NCI-H446 (cell line): Measurements from ENCODE around the gene UQCRC2.
"Not testable (repeated sequence)": the region's sequence is repeated elsewhere in the genome, so short reads cannot be mapped to it uniquely, and the experiment has no call there.

Source experiments
- DNase-seq, 2 experiments: peaks; one replicate each; lab custom pipeline; 2025; lab: John Stamatoyannopoulos, UW

UQCRC2 gene

GRCh38 chr16:21952793-21953540 is at the start of gene UQCRC2:
UQCRC2 (plus strand) TSS chr16:21953361; CDS start chr16:21953424, 63 bp downstream.
- peak; percentile 91 to 95 for DNase-seq

GRCh38 chr16:21932650-21933049 is 20.5 kb upstream of the UQCRC2 start:
- DNase-seq, result not testable (repeated sequence)

- DNase-seq, result not testable (repeated sequence)
These were observed 19.8 kb upstream of the UQCRC2 start for GRCh38 chr16:21933316-21933715.

GRCh38 chr16:21933790-21934189 is 19.4 kb upstream of the UQCRC2 start:
- not testable (repeated sequence) for DNase-seq

- not testable (repeated sequence) for DNase-seq
These were observed 16.9 kb upstream of the UQCRC2 start for GRCh38 chr16:21936216-21936615.

- no peak for DNase-seq
These were observed 15.8 kb upstream of the UQCRC2 start for GRCh38 chr16:21937336-21937829.

GRCh38 chr16:21940570-21940969 is 12.6 kb upstream of the UQCRC2 start:
- no peak for DNase-seq

- DNase-seq, result no peak
These were observed 9.6 kb upstream of the UQCRC2 start for GRCh38 chr16:21943571-21943970.

- DNase-seq, result no peak
These were observed 6.1 kb upstream of the UQCRC2 start for GRCh38 chr16:21946889-21947635.

GRCh38 chr16:21949713-21950260 is 3.4 kb upstream of the UQCRC2 start:
- DNase-seq, result no peak

GRCh38 chr16:21950782-21951521 is 2.2 kb upstream of the UQCRC2 start:
- DNase-seq, result peak in 1 of 2 experiments; percentile 5

GRCh38 chr16:21952040-21952792 is 945 bp upstream of the UQCRC2 start:
- DNase-seq, result peak; percentile 24 to 72

- DNase-seq, result no peak
These were observed 361 bp downstream of the UQCRC2 start for GRCh38 chr16:21953541-21953902.

GRCh38 chr16:21957714-21958346 is 4.7 kb downstream of the UQCRC2 start:
- no peak for DNase-seq

GRCh38 chr16:21959050-21959449 is 5.9 kb downstream of the UQCRC2 start:
- no peak for DNase-seq

- DNase-seq, result no peak
These were observed 9.3 kb downstream of the UQCRC2 start for GRCh38 chr16:21962475-21962874.

- no peak for DNase-seq
These were observed 10.7 kb downstream of the UQCRC2 start for GRCh38 chr16:21963887-21964286.

- DNase-seq, result no peak
These were observed 11.2 kb downstream of the UQCRC2 start for GRCh38 chr16:21964353-21964752.

- DNase-seq, result no peak
These were observed 18.7 kb downstream of the UQCRC2 start for GRCh38 chr16:21971856-21972255.

GRCh38 chr16:21973945-21974344 is 20.8 kb downstream of the UQCRC2 start:
- DNase-seq, result no peak

GRCh38 chr16:21980032-21980431 is 26.9 kb downstream of the UQCRC2 start:
- DNase-seq, result no peak
